GM19099 (cell line): ENCODE measurements around the gene TRMT2A.

Experiments used
- POLR2A ChIP-seq: IDR thresholded peaks from 3 replicates; pipeline ENCODE4 v1.6.1; 2011; ENCODE audit warnings: low read depth; ENCODE audit not compliant: insufficient read length; ENCODE audit errors: extremely low read depth

TRMT2A gene

GRCh38 chr22:20153945-20154344 is 36.9 kb upstream of the TRMT2A start:
- TF ChIP-seq POLR2A = no peak

DNA sequence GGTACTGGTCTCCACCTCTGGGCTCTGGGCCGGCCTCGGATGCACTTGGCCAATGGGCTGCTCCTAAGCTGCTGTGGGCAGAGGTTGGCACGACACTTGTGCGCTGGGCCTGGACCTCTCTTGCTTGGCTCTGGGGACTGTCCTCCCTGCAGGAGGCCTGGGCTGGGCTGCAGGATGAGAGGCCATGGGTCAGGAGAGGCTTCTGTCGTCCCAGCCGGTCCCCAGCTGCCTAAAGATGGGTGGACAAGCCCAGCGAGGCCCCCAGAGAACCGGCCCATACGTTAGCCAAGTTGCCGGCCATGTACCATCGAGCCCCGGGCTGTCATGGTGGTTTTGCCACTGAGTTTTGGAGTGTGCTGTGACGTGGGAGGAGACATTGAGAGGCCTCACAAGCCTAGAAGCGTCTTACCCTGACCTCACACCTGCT is 35.5 kb upstream of the TRMT2A start:
- TF ChIP-seq POLR2A = no peak

DNA sequence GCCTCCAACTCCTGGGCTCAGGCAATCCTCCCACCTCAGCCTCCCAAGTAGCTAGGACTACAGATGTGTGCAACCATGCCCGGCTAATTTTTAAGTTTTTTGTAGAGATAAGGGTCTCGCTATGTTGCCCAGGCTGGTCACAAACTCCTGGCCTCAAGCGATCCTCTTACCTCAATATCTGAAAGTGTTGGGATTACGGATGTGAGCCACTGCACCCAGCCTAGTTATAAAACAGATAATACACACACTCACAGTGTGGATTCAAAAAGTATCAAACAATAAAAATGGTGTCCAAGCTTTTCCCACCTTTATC is 34.2 kb upstream of the TRMT2A start:
- TF ChIP-seq POLR2A = no peak

DNA sequence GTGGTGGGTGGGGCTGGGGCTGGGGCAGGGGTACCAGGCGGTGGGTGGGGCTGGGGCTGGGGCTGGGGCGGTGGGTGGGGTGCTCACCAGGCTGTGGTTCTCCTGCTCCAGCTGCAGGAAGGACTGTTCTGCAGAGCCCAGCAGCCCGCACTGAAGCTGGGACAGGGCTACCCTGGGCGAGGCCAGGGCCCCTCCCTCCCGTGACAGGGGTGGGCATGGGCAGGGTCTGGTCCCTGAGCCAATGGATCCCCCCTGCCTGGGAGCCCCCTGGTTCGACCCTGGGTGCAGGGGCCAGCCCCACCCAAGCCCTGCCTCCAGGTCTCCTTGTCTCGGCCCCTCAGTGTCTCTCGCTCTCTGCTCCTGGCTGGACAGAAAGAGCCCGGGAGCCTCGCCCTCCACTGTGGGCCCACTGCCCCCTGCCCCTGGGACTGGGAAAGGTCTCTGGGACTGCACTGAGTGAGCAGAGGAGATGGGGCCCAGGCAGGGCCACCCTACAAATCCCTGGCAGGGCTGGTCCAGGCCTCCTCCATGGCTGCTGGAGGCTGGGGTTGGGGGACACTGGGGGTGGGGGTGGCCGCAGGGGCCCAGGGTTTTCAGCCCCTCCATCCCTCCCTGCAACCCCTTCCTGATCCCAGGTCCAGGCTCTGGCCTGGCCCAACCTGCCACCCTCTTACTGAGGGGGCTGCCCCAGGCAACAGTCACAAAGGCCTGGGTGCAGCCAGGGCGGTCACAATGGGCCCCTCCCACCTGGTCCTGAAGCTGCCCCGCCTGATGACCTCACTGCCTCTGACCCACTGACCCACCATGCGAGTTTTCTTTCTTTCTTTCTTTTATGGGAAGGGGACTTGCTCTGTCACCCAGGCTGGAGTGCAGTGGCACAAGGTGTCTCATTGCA is 33.6 kb upstream of the TRMT2A start, which contains the start of gene CCDC188:
TSS of gene CCDC188 (minus strand) at position 675 of the 895 bp plus-strand sequence. CDS start at position 606, 69 bp downstream.
- TF ChIP-seq POLR2A = no peak

- no peak for TF ChIP-seq POLR2A
Observed at GRCh38 chr22:20149257-20150250, 32.5 kb upstream of the TRMT2A start.

DNA sequence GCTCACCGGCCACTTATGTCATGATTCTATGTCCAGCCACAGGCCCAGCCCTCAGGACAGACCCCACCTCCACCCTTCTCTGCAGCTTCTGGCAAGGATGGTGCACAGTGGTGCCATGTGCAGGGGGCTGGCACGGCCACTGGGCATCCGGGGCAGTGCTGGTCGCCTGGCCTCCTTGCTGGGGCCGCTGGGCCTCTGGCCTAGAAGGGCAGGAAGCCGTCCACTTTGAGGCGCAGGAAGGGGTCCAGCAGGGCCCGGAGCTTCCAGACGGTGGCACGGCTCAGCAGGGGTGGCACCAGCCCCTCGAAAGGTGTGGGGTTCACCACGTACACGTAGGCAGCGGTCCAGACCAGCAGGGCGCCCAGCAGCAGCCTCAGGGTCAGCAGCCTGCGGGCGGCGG is 31.4 kb upstream of the TRMT2A start:
- no peak for TF ChIP-seq POLR2A

DNA sequence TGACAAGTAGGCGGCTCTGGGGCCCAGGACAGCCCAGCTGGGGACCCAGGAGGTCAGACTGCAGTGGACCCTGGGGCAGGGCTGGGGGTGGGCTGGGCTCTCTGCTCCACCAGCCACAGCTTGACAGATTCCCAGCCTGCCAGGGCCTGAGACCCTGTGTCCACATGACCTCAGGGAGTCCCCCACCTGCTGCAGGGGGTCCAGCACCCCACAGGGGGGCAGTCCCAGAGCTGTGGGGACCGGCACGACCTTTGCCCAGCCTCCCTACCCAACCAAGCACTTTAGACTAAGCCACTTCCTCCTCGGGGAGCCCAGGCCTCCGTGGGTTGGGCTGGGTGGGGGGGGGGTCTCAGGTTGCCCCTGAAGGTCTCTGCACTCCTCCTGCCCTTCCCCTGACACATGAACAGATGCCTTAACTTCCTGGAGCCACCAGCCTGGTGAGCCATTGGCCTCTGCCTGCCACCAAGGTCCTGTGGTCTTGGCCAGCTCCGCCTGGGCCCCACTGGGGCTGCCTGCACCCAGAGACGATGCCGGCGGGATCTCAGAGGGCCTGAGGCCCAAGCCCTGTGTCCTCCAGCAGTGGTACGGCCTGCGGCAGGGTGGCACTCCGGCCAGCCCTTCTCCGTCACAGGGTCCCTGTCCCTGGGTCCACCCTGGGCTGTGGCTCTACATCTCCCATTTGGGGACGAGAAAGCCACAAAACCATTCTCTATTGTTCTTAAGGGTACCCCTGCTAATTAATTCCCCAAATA is 30.4 kb upstream of the TRMT2A start:
- TF ChIP-seq POLR2A = no peak

- no peak for TF ChIP-seq POLR2A
Observed at GRCh38 chr22:20146777-20147176, 29.8 kb upstream of the TRMT2A start.

DNA sequence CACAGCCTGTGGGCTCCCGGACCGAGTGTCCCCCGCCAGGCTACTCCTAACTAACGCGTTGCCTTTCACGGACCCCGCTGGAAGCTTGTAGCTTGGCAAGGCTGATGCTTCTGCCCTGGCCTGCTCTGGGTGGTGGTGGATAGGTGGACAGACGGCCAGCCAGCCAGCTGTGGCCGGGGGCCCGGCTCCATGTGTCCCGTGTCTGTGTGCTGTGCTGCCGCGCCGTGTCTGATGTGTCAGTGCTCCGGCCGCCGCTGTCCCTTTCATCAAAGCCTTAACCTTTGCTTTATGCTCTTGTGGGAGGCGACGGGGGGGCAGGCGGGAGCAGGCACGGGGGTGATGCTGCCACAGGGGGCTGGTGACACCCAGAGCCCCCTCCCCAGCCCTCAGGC is 28.8 kb upstream of the TRMT2A start:
- TF ChIP-seq POLR2A = no peak

DNA sequence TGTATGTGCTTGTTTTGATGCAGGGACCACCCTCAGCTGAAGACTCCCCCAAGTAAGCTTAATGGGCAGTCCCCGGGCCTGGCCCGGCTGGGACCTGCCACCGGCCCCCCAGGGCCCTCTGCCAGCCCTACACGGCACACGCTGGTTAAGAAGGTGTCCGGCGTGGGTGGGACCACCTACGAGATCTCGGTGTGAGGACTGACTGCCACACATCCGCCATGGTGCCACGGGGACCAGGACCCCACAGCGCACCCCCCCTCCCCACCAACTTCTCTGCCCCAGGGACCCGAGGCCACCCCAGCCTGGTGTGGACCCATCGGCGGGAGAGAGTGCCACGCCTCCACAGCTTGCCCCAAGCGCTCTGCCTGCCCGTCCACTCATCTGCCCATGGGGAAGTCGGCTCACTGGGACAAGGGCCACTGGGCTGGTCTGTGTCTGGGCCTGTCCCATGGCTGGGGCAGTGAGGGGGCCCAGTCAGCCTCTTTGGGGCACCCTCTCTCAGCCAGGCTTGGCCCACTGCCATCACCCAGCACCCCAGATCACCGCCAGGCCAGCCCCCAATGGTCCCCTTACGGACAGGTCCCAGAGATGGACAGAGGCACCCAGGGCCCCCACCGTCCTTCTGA is 28.3 kb upstream of the TRMT2A start:
- TF ChIP-seq POLR2A = no peak

DNA sequence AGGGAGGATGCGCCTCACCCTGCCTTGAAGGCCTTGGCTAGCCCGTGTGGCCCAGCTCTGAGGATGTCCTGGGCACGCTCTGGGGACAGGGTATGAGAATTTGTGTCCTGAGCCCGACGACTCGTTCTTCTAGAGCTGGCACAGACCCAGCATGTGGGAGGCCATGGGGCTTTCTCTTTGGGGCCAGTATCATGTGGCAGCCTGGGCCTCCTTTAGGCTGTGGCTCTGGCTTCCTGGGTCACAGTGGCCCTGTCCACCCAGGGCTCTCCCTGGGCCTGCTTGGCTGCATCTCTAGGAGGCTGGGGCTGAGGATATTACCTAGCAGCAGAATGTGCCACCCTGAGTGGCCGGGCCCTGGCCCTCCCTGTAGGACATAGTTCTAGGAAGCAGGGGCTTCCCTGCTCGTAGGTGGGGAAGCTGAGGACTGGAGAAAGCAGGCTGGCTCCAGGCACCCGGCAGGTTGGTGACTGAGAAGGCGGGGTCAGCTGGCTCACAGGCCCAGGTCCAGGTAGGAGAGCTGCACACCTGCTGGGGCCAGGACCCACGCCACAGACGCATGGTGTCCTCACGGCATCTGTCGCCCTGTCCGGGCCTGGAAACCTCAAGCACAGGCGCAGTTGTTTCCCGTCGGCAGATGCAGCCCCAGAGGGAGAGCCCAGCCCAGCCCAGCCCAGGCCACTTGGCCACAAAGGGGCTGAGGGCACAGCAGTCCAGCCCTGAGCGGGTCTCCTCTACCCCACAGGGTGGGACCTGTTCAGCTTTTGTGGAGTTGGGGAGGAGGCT is 27.0 kb upstream of the TRMT2A start:
- TF ChIP-seq POLR2A = no peak

DNA sequence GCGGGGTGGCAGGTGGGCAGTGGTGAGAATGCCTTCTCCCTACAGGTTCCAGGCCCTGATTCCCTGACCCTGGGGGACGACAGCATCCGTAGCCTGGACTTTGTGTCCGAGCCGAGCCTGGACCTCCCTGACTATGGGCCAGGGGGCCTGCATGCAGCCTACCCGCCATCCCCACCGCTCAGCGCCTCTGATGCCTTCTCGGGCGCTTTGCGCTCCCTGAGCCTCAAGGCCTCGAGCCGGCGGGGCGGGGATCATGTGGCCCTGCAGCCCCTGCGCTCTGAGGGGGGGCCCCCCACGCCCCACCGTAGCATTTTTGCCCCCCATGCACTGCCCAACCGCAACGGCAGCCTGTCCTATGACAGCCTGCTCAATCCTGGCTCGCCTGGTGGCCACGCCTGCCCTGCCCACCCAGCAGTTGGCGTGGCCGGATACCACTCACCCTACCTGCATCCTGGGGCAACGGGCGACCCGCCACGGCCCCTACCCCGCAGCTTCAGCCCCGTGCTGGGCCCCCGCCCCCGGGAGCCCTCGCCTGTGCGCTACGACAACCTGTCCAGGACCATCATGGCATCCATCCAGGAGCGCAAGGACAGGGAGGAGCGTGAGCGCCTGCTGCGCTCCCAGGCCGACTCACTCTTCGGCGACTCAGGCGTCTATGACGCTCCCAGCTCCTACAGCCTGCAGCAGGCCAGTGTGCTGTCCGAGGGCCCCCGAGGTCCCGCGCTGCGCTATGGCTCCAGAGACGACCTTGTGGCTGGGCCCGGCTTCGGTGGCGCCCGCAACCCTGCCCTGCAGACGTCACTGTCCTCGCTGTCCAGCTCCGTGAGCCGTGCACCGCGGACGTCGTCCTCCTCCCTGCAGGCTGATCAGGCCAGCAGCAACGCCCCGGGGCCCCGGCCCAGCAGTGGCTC is 25.9 kb upstream of the TRMT2A start:
- no peak for TF ChIP-seq POLR2A

DNA sequence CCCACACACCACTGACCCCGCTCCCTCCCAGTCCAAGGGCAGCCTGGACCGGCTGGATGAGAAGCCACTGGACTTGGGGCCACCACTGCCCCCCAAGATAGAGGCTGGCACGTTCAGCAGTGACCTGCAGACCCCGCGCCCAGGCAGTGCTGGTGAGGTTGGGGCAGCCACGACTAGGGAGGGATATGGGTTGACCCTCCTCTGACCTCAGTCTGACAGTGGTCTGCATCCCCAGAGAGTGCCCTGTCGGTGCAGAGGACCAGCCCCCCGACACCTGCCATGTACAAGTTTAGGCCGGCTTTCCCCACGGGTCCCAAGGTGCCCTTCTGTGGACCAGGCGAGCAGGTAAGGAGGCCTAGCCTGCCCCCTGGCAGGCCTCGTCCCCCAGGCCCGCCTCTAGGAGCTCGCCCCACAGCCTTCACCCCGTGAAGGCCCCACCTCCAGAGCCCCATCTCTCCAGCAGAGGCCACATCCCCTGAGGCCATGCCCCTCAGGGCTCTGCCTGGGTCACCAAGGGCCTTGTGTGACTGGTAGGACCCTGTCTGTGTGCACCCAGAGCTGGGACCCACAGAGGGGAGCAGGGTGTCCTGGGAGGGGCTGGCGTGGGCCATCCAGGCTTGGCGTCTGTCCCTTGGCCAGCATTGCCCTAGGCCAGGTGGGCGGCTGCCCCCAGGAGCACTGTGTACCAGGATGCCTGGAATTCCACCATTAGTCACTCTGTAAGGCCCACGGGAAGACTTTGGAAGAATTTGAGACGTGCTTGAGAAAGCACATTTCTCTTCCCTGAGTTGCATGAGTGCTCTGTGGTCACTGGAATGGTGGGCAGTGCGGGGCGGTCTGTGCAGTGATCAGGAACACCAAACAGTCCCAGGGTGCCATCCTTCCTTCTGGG is 24.4 kb upstream of the TRMT2A start:
- no peak for TF ChIP-seq POLR2A
